ENCODE measurements around the gene TMEM213.
"Not testable (repeated sequence)": the region's sequence is repeated elsewhere in the genome, so short reads cannot be mapped to it uniquely, and the experiment has no call there.

Gene TMEM213

DNA sequence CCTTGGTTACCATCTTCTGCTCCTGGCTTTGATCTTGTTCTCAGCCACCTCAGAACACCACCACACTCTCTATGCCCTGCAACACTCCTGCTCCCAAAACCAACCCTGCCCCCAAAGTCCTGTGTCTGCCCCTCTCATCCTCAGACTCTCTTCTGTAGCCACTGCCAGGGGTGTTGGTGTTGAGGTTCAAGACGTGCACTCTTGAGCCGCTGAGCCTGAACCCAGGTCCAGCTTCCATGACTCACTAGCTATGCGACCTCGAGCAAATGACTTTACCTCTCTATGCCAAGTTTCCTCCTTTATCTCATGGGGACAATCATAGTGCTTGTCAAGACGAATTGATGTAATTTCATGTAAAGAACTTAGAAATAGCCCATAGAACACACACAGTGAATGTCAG, 1.0 kb downstream of the TMEM213 start:
- no peak for DNase-seq

- DNase-seq: no peak
These were observed 1.7 kb downstream of the TMEM213 start for GRCh38 chr7:138799336-138800000.

DNA sequence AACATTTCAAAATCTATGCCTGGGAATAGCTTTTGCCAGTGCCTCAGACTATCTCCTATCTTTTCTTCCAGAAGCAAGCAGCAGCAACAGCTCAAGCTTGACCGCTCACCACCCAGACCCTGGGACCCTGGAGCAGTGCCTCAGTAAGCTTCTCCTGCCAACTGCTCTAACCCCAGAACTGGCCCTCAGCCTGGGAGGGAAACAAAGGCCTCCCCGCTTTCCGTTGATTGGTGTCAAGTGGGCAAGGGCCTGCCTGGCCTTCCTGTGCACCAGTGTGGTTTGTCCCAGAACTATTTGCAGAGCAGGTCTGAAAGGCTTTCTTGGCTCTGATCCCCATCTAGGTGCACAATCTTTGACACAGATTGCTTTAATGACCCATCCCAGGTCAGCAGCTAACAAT, 3.5 kb downstream of the TMEM213 start:
- no peak for DNase-seq

DNA sequence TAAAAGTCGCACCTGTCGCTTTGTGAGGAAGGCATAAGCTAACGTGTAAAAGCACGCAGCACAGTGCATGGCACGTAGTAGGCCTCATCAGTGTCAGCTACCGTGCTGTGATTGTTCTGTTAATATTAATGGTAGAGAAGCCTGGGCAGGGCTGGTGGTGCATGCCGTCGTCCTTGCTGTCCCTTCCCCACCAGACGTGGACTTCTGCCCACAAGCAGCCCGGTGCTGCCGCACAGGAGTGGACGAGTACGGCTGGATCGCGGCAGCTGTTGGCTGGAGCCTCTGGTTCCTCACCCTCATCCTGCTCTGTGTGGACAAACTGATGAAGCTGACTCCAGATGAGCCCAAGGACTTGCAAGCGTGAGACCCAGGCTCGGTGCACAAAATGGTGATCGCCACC, 4.9 kb downstream of the TMEM213 start:
- no peak for DNase-seq

DNA sequence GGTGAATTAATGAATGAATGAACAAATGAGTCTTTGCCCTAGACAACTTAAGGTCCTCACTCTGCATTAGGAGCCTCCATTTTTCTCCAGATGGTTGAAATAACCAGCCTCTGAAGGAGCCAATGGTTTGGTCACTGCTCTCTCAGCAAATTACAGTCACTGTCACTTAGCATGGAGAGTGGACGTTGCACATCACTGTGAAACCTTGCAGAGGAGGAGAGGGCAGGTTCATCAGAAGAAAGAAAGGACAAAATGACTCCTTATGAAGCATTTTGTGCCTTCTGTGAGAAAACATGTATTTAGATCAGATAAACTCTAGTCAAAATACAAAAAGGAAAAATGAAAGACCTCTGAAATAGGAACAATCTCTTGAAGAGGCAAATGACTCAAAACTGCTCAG, 6.8 kb downstream of the TMEM213 start:
- DNase-seq: no peak

GRCh38 chr7:138809346-138809745, 11.6 kb downstream of the TMEM213 start:
- no peak for DNase-seq

DNA sequence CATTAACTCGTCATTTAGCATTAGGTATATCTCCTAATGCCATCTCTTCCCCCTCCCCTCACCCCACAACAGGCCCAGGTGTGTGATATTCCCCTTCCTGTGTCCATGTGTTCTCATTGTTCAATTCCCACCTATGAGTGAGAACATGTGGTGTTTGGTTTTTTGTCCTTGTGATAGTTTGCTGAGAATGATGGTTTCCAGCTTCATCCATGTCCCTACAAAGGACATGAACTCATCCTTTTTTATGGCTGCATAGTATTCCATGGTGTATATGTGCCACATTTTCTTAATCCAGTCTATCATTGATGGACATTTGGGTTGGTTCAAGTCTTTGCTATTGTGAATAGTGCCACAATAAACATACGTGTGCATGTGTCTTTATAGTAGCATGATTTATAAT, 13.5 kb downstream of the TMEM213 start:
- DNase-seq: not testable (repeated sequence)

GRCh38 chr7:138813945-138814344, 16.2 kb downstream of the TMEM213 start:
- no peak for DNase-seq

DNA sequence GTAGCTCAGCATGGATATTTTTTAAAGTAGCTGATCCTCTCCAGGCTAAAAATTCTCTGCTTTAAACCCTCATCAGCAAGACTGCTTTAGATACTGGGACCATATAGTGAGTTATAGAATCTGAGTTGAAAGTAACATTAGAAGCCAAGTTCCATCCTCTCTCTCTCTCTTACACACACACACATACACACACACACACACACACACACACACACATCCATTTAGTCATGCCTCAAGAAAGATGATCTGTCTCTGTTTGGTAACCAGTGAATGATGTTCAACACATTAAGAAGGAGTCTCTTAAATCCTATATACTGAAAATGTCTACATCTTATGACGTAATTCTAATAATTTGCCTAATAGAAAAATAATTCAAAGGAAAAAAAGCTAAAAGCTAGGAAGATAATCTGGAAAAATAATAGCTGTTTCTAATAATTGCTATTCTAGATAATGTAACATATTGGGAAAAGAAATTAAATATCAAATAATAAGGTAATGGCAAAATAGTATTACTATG, 17.1 kb downstream of the TMEM213 start:
- no peak for DNase-seq

GRCh38 chr7:138816650-138817049, 18.9 kb downstream of the TMEM213 start:
- no peak for DNase-seq

DNA sequence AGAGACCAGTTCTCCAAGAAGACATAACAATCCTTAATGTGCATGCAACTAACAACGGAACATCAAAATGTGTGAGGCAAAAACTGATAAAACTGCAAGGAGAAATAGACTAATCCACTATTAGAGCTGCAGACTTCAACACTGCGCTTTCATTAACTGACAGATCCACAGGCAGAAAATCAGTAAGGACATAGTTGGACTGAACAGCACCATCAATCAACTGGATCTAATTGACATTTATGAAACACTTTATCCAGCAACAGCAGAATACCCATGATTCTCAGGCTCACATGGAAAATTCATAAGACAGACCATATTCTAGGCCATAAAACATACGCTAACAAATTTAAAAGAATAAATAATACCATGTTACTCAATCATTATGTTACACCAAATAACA, 21.8 kb downstream of the TMEM213 start:
- no peak for DNase-seq

DNA sequence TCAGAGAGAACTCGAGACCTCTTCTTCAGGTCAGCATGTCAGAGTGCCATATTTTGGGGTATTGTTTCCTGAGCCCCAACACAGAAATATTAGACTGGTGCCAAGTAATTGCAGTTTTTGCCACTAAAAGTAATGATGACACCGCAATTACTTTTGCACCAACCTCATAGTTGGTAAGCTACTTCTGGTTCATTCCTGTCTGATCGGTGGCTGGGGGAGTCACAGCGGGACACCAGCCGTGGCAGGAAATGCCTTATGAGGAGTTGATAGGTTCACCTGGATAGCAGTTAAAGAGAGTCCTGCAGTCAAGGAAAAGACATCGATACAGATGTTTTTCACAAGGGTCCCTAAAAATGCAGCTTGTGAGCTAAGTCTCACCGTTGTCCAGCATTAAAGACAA, 24.1 kb downstream of the TMEM213 start:
- no peak for DNase-seq

GRCh38 chr7:138822867-138823535, 25.2 kb downstream of the TMEM213 start:
- no peak for DNase-seq

DNA sequence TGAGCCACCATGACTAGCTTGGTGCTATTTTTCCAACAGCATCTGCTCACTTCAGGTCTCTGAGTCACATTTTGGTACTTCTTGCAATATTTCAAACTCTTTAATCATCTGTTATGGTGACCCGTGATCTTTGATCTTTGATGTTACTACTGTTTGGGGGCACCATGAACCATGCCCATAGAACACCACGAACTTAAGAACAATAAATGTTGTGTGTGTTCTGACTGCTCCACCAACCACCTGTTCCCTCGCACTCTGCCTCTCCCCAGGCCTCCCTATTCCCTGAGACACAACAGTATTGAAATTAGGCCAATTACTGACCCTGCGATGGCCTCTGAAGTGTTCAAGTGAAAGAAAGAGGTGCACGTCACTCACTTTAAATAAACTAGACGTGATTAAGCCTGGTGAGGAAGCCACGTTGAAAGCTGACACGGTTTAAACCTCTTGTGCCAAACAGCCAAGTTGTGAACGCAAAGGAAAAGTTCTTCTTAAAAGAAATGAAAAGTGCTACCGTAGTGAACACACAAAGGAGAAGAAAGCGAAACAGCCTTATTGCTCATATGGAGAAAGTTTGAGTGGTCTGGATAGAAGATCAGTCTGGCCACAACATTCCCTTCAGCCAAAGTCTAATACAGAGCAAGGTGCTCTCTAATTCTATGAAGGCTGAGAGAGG, 27.4 kb downstream of the TMEM213 start:
- DNase-seq: no peak

GRCh38 chr7:138828302-138828701, 30.5 kb downstream of the TMEM213 start:
- no peak for DNase-seq

GRCh38 chr7:138829335-138829734, 31.5 kb downstream of the TMEM213 start:
- DNase-seq: no peak

- no peak for DNase-seq
These were observed 35.2 kb downstream of the TMEM213 start for GRCh38 chr7:138832966-138833365.

DNA sequence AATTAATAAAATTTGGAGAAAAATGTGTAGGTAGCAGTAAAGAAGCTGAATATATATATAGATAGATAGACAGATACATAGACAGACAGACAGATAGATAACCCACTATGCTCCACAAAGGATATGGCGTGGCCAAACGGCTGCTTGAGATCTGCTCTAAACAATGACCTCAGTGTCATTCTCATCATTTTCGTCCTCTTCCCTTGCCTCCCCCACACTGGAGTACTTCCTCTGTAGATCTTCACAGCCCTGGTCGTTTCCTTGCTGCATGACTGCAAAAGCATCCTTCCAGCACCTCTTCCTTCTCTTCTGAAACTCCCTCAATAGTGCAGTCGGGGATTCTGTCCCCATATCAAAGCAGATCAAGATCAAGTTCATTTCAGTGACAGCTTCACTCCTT, 35.8 kb downstream of the TMEM213 start:
- DNase-seq: no peak

DNA sequence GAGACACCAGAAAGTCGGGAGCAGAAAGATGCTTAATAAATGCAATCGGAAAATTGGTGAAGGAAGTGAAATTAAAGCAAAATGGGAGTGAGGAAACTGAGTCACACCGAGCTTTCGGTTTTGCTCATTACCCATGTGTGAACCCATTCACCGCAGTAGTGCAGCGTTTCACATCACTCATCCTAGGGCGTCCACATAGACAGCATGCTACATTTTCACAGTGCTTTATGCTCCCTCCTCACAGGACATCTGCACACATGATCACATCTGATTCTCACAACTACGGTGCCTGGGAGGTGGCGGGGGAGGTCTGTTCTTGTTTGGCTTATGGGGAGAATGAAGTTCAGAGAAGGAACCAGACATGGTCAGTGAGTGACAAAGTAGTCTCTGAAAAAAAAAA, 36.8 kb downstream of the TMEM213 start:
- DNase-seq: no peak

DNA sequence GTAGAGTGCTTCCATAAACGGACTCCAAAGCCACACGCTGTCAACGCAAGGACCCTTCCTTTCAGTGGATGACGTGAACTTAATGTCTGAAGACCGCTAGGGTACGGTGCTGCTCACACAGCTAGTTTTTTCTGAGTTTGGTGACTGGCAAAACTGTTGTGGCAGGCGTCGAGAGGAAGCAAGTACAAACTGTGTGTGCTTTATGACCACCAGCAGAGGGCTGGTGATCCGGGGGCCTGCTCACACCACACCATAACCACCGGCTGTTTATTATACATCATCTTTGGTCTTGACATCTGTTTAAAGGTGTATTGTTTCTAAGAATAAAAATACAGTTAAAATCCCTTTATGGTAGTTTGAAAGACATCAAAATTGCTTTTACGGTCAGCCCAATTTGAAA, 37.3 kb downstream of the TMEM213 start:
- no peak for DNase-seq

DNA sequence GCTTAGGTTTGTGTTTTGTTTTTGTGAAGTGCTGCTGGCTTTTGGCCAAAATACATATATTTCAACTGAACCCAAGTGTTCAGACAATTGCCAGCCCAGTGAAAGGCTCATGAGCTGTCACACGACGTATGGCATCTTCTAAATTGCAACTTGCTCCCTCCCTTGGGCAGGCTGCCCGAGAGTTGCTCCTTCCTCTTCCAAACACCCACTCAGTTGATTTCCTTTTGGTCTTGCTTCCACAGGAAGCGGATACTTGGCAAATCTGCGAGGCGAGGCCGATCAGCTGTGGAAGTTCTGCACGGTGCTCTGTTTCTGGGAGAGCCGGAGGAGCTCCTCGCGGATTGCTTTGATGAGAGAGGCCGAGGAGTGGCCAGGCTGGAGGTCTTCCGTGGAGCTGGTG, 39.8 kb downstream of the TMEM213 start:
- peak; percentile 80 to 89 for DNase-seq

GRCh38 chr7:138838166-138838565, 40.4 kb downstream of the TMEM213 start:
- DNase-seq: peak in 1 of 2 experiments; percentile 20

GRCh38 chr7:138842111-138842510, 44.3 kb downstream of the TMEM213 start:
- DNase-seq: no peak
